HL-60 (cell line): Measurements from ENCODE around the gene ZNF594.
"Not testable (repeated sequence)": the region's sequence is repeated elsewhere in the genome, so short reads cannot be mapped to it uniquely, and the experiment has no call there.

ENCODE experiments used
- DNase-seq, 2 experiments: peaks; one replicate each; pipeline ENCODE4 v3.0.0-alpha.2; 2010 to 2020; ENCODE audit warnings: low read depth in 1 of 2, low spot score in 1 of 2
- H3K27ac ChIP-seq: fragments of 250-450 bp; sonication (Bioruptor Pico); replicated peaks from 2 replicates; pipeline ENCODE4 v1.5.1; 2020; ENCODE audit warnings: mild to moderate bottlenecking, moderate library complexity
- H3K27me3 ChIP-seq: fragments of 250-450 bp; sonication (Bioruptor Pico); 2 replicates; pipeline ENCODE4 v1.5.1; 2021; ENCODE audit warnings: mild to moderate bottlenecking, moderate library complexity; ENCODE audit not compliant: insufficient read depth, poor library complexity, severe bottlenecking
- H3K4me3 ChIP-seq: replicated peaks from 2 replicates; pipeline ENCODE4 v1.5.1; 2011; ENCODE audit warnings: mild to moderate bottlenecking, control low read depth, low read length; ENCODE audit not compliant: insufficient read depth
- GABPA ChIP-seq: IDR thresholded peaks from 2 replicates; pipeline ENCODE4 v1.6.1; 2012; ENCODE audit warnings: low read depth
- POLR2AphosphoS5 ChIP-seq: IDR thresholded peaks from 2 replicates; pipeline ENCODE4 v1.6.1; 2012; ENCODE audit warnings: low read depth
- SPI1 ChIP-seq: IDR thresholded peaks from 2 replicates; pipeline ENCODE4 v1.6.1; 2012; ENCODE audit warnings: low read depth, mild to moderate bottlenecking, borderline replicate concordance
- TF ChIP-seq, protein P1 (sequence below): IDR thresholded peaks from one replicate; pipeline ENCODE4 v1.5.1; 2011; ENCODE audit warnings: low read length, control low read depth, inconsistent platforms; ENCODE audit not compliant: insufficient read depth
- TF ChIP-seq, protein P2 (sequence below): IDR thresholded peaks from 2 replicates; pipeline ENCODE4 v1.6.1; 2012; ENCODE audit warnings: low read depth; ENCODE audit not compliant: insufficient replicate concordance

ZNF594 gene

DNA sequence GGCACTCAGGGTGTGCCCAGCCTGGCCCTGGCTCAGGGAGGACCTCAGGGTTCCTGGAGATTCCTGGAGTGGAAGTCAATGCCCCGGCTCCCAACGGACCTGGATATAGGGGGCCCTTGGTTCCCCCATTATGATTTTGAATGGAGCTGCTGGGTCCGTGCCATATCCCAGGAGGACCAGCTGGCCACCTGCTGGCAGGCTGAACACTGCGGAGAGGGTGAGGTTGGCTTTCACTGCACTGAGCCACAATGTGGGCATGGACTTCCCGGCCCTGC lies 52.3 kb downstream of the ZNF594 start:
- no peak overlapping the region for H3K27ac ChIP-seq
- H3K4me3 ChIP-seq = no peak overlapping the region
- no peak for TF ChIP-seq GABPA
- no peak for DNase-seq
- no peaks in the 10 kb centered on the region for H3K27me3 ChIP-seq

DNA sequence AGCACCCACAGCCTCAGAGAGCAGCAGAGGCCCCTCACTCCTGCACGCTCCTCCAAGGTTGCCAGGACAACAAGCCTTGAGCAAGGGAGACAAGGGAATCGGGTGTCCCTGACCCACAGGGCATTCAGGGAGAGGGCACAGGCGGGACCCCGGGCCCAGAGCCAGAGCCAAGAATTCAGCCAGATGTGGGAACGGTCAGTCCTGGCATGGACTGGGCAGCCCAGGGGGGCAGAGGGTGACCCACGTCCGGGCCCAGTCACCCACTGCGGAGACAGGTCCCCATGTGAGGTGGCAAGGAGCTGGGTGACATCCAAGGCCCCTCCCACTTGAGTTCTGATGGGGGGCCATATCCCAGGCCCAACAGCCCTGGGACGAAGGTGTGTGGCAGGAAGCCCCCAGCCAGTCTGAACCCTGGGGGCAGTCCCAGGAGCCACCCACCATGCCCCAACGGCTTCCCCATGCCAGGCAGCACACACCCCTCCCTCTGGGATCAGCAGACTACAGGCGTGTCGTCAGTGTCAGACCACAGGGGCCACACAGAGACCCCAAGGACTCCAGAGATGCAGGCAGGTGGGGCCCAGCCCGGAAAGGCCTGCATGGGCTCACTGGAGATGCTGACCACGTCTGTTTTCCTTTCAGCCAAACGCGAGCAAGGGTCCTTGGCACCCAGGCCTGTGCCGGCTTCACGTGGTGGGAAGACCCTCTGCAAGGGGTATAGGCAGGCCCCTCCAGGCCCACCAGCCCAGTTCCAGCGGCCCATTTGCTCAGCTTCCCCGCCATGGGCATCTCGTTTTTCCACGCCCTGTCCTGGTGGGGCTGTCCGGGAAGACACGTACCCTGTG lies 52.8 kb downstream of the ZNF594 start:
- TF ChIP-seq POLR2AphosphoS5 (no peak), SPI1 (no peak), GABPA (no peak)
- TF ChIP-seq, protein P1, sequence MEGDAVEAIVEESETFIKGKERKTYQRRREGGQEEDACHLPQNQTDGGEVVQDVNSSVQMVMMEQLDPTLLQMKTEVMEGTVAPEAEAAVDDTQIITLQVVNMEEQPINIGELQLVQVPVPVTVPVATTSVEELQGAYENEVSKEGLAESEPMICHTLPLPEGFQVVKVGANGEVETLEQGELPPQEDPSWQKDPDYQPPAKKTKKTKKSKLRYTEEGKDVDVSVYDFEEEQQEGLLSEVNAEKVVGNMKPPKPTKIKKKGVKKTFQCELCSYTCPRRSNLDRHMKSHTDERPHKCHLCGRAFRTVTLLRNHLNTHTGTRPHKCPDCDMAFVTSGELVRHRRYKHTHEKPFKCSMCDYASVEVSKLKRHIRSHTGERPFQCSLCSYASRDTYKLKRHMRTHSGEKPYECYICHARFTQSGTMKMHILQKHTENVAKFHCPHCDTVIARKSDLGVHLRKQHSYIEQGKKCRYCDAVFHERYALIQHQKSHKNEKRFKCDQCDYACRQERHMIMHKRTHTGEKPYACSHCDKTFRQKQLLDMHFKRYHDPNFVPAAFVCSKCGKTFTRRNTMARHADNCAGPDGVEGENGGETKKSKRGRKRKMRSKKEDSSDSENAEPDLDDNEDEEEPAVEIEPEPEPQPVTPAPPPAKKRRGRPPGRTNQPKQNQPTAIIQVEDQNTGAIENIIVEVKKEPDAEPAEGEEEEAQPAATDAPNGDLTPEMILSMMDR = no peak
- TF ChIP-seq, protein P2, sequence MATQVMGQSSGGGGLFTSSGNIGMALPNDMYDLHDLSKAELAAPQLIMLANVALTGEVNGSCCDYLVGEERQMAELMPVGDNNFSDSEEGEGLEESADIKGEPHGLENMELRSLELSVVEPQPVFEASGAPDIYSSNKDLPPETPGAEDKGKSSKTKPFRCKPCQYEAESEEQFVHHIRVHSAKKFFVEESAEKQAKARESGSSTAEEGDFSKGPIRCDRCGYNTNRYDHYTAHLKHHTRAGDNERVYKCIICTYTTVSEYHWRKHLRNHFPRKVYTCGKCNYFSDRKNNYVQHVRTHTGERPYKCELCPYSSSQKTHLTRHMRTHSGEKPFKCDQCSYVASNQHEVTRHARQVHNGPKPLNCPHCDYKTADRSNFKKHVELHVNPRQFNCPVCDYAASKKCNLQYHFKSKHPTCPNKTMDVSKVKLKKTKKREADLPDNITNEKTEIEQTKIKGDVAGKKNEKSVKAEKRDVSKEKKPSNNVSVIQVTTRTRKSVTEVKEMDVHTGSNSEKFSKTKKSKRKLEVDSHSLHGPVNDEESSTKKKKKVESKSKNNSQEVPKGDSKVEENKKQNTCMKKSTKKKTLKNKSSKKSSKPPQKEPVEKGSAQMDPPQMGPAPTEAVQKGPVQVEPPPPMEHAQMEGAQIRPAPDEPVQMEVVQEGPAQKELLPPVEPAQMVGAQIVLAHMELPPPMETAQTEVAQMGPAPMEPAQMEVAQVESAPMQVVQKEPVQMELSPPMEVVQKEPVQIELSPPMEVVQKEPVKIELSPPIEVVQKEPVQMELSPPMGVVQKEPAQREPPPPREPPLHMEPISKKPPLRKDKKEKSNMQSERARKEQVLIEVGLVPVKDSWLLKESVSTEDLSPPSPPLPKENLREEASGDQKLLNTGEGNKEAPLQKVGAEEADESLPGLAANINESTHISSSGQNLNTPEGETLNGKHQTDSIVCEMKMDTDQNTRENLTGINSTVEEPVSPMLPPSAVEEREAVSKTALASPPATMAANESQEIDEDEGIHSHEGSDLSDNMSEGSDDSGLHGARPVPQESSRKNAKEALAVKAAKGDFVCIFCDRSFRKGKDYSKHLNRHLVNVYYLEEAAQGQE = no peak
- DNase-seq = no peak
- no peaks in the 10 kb centered on the region for H3K27me3 ChIP-seq
- H3K27ac ChIP-seq = no peak overlapping the region
- H3K4me3 ChIP-seq = no peak overlapping the region

DNA sequence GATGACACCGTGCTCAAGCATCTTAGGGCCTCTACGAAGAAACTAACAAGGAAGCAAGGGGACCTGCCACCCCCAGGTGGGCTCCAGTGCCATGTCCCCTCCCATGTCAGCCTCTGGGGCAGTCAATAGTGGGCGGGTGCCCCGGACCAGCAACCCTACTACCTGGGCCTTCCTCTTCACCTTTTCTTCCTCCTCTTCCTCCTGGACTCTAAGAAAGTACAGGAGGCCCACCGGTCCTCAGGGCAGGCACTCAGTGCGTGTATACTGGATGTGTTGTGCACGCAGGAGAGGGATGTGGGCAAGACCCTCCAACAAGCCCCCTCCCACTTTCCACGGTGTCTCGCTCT lies 53.5 kb downstream of the ZNF594 start:
- not testable (repeated sequence) for H3K27me3 ChIP-seq, H3K4me3 ChIP-seq, H3K27ac ChIP-seq, DNase-seq

DNA sequence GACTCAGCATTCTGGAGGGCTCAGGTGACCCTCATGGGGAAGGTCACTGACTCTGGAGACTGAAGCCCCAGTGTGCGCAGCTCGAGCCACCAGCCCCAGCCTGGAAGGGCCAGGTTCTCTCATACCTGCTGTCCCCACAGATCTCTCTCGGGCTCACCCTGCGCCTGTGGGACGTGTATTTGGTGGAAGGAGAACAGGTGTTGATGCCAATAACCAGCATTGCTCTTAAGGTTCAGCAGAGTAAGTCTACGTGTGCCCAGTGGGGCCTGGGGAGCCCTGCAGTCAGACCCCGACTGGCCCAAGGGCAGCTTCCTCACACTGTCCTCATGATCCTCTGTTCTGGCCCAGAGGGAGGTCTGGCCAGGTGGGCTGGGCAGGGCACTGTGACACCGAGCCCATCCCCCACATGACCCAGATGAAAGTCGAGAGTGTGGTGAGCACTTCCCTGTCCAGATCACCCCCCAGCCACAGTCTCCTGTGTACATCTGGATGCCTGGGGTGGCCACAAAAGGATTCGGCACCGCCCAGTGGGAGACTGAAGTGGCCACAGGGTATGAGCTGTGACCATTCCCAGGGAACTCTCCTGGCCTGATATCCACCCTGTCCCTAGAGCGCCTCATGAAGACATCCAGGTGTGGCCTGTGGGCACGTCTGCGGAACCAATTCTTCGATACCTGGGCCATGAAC lies 54.0 kb downstream of the ZNF594 start:
- not testable (repeated sequence) for H3K27ac ChIP-seq, H3K4me3 ChIP-seq, DNase-seq, H3K27me3 ChIP-seq

DNA sequence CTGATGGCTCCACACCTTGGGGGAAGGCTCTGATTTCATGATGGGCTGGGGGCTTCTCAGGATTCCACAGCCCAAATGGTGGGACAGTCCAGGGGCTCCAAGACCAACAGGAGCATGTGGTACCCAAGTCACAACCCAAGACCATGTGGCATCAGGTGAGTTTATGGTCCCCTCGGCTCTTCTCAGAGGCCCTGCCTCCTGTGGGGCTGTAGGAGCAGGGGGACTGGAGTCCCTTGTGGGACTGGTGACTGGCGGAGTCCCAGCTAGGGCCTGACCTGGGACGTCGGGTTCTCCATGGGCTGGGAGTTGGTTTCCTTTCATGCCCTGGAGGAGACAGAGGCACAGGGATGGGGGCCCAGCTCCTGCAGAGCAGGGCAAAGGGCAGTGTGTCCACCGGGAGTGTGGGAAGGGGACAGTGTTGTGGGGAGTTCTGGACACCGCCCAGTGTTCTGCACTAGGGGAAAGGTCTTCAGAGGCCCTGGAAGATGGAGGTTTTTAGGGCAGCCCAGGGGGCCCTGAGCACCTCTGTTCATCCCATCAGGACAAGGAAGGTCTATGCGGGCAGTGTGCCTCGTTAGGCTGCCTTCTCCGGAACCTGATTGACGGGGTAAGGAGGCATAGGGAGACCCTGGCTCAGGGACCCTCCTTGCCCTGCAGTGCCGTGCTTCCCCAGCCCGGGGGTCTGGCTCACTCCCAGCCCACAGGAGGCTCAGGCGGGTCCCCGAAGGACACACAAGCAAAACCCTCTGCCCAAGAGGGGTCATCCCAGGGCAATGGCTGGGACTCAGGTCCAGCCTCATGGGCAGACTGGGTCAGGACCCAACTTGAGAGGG lies 54.9 kb downstream of the ZNF594 start:
- H3K27ac ChIP-seq, H3K4me3 ChIP-seq, H3K27me3 ChIP-seq, DNase-seq: not testable (repeated sequence)

DNA sequence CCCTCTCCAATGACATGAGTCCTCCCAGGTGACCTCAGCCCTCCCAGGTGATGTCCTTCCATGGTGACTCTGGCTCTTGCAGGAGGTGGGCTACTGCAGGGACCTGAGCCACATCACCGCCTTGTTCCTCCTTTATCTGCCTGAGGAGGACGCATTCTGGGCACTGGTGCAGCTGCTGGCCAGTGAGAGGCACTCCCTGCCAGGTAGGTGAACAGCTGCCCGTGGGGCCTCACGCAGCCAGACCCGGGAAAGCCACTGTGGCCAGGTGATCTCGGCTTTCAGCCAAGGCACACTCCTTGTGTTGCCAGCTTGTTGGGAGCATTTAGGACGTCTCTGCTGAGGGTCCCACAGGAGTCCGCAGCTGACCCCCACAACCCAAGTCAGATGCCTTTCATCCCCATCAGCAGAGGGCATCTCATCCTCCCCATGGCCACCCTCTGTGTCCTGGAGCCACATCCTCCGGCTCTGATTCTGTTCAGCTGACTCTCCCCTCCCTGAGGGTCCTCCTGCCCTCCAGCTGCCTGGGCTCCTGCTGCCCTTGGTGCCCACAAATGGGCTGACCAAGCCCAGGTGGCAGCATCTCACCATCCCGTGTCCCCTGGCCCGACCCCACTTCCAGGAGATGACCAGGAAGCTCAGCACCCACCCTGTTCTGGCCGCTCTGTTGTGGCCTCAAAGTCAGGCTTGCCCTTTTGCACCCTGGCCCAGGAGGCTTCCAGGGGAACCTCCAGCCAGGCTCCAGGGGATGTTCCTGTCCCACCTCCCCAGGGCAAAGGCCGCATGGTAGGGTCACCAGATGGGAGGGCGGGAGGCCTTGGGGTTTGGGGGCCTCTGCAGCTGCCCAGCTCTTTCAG lies 55.7 kb downstream of the ZNF594 start:
- Histone ChIP-seq H3K27me3 (no peaks in the 10 kb centered on the region), H3K27ac (no peak overlapping the region), H3K4me3 (no peak overlapping the region)
- TF ChIP-seq, protein P2 = no peak
- TF ChIP-seq POLR2AphosphoS5 (no peak), SPI1 (no peak), GABPA (no peak)
- TF ChIP-seq, protein P1 = no peak
- no peak for DNase-seq

DNA sequence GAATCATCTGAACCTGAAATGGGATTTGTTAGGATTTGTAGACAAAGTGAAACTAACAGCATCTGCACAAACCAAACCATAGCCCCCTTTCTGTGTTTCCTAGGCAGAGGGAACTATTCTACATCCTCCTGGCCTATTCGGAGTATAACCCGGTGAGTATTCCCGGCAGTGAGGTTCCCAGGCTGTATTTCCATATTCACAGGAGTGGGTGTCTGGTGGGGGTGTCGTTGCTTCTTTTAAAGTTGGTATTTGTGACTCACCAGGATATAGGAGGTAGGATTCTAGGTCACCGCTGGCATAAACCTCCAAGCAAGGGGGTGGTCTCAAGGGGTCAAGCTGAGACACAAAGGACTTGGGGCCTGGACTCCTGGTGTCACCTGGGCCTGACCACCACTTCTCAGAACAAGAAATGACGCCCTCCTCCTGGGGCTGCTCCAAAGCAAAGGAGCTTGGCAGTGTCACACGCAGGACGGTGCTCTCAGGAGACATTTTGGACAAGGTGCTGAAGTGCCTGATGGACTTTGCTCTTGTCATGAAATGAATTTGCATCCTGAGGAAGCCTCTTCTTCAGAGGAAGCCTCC lies 56.4 kb downstream of the ZNF594 start:
- not testable (repeated sequence) for H3K27ac ChIP-seq, H3K27me3 ChIP-seq, H3K4me3 ChIP-seq, DNase-seq
